ENCODE measurements around the gene SRSF8.
"Not testable (repeated sequence)": the region's sequence is repeated elsewhere in the genome, so short reads cannot be mapped to it uniquely, and the experiment has no call there.

The SRSF8 gene

DNA sequence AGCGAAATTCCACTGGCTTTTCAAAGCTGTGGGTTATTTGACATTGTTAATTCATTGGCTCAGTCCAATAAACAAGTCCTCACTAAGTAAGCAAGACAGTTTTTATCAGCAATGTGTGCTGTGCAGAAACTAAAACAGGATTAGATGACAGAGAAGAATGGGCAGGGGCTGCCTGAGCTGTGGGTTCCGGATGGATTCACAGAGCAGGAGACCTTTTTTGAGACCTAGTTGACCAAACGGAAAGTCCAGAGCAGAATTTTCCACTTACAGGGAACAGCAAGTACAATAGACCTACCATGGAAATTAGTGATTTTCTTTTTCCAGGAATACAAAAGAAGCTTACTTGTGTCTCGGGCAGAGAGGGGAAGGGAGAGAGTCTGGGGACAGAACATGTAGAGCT, 22.7 kb upstream of the SRSF8 start:
- Histone ChIP-seq H3K27me3 (ENCODE audit: insufficient read depth, low read depth) (no peaks in the 10 kb centered on the region), H3K27ac (no peak overlapping the region), H4K20me1 (ENCODE audit: insufficient read depth) (no peaks in the 10 kb centered on the region), H3K79me2 (ENCODE audit: insufficient read depth, low read depth) (no peaks in the 10 kb centered on the region), H3K9ac (no peak overlapping the region), H3K36me3 (ENCODE audit: insufficient read depth) (no peaks in the 10 kb centered on the region), H3K4me2 (no peak overlapping the region), H2AFZ (ENCODE audit: low read depth) (no peak overlapping the region), H3K4me1 (ENCODE audit: low read depth, poor library complexity, severe bottlenecking) (no peaks in the 10 kb centered on the region), H3K4me3 (IDR thresholded peaks at IDR 0.05; ENCODE audit: insufficient read depth, low read depth, low read length) (no peak overlapping the region)
- TF ChIP-seq CTCF (conservative IDR thresholded peaks at IDR 0.05; ENCODE audit: low read depth, low read length) = no peak

DNA sequence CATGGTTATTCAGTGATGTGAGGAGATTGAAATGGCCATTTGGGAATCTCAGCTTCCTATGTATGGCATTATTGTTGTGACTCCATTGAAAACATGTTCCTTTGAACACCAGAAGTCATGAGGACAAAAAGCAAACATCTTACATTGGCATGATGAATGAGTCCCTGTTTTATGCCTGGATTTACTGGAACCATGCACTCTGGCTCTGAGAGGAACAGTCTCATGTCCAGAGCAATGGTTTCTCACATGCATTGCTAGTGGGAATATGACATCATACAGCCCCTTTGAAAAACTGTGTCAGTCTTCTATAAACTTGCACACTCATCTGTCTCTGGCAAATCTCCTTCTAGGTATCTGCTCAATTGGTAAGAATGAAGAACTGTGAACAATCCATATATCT, 20.9 kb upstream of the SRSF8 start:
- Histone ChIP-seq H3K36me3 (ENCODE audit: insufficient read depth) (no peaks in the 10 kb centered on the region), H3K4me2 (no peak overlapping the region), H3K27ac (no peak overlapping the region), H2AFZ (ENCODE audit: low read depth) (no peak overlapping the region), H3K4me1 (ENCODE audit: low read depth, poor library complexity, severe bottlenecking) (no peaks in the 10 kb centered on the region), H3K9ac (no peak overlapping the region), H4K20me1 (ENCODE audit: insufficient read depth) (no peaks in the 10 kb centered on the region), H3K27me3 (ENCODE audit: insufficient read depth, low read depth) (no peaks in the 10 kb centered on the region), H3K4me3 (IDR thresholded peaks at IDR 0.05; ENCODE audit: insufficient read depth, low read depth, low read length) (no peak overlapping the region), H3K79me2 (ENCODE audit: insufficient read depth, low read depth) (no peaks in the 10 kb centered on the region)
- no peak for TF ChIP-seq CTCF (conservative IDR thresholded peaks at IDR 0.05; ENCODE audit: low read depth, low read length)

DNA sequence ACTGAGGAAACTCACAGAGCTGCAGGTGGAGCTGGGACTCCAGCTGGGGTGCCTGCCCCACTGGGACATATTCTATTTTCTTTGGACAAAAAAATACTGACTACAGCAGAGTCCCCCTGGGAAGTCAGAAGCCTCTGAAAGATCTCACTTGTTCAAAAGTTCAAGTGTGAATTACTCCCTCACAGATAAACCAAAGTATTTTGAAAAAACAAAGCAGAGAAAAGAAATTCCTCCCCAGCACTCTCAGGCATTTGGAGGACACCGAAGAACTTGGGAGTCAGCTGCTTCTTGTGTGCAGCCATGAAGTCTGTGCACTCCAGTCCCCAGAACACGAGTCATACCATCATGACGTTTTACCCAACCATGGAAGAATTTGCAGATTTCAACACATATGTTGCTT, 17.6 kb upstream of the SRSF8 start, which contains the start of gene KDM4F:
KDM4F (plus strand) TSS at position 301 of the 400 bp plus-strand sequence.
- not testable (repeated sequence) for H4K20me1 ChIP-seq (ENCODE audit: insufficient read depth); H3K4me2 ChIP-seq; H3K36me3 ChIP-seq (ENCODE audit: insufficient read depth); H3K4me1 ChIP-seq (ENCODE audit: low read depth, poor library complexity, severe bottlenecking); H3K27me3 ChIP-seq (ENCODE audit: insufficient read depth, low read depth); H3K9ac ChIP-seq; H3K27ac ChIP-seq; H3K4me3 ChIP-seq (IDR thresholded peaks at IDR 0.05; ENCODE audit: insufficient read depth, low read depth, low read length); H3K79me2 ChIP-seq (ENCODE audit: insufficient read depth, low read depth); H2AFZ ChIP-seq (ENCODE audit: low read depth)

GRCh38 chr11:95050595-95051202, 16.0 kb upstream of the SRSF8 start:
- Histone ChIP-seq H4K20me1 (ENCODE audit: insufficient read depth) (no peaks in the 10 kb centered on the region), H3K9ac (no peak overlapping the region), H3K36me3 (ENCODE audit: insufficient read depth) (no peaks in the 10 kb centered on the region), H3K27ac (no peak overlapping the region), H3K4me3 (IDR thresholded peaks at IDR 0.05; ENCODE audit: insufficient read depth, low read depth, low read length) (no peak overlapping the region), H3K4me2 (no peak overlapping the region), H3K4me1 (ENCODE audit: low read depth, poor library complexity, severe bottlenecking) (no peaks in the 10 kb centered on the region), H2AFZ (ENCODE audit: low read depth) (no peak overlapping the region), H3K27me3 (ENCODE audit: insufficient read depth, low read depth) (no peaks in the 10 kb centered on the region), H3K79me2 (ENCODE audit: insufficient read depth, low read depth) (no peaks in the 10 kb centered on the region)
- no peak for TF ChIP-seq CTCF (conservative IDR thresholded peaks at IDR 0.05; ENCODE audit: low read depth, low read length)

DNA sequence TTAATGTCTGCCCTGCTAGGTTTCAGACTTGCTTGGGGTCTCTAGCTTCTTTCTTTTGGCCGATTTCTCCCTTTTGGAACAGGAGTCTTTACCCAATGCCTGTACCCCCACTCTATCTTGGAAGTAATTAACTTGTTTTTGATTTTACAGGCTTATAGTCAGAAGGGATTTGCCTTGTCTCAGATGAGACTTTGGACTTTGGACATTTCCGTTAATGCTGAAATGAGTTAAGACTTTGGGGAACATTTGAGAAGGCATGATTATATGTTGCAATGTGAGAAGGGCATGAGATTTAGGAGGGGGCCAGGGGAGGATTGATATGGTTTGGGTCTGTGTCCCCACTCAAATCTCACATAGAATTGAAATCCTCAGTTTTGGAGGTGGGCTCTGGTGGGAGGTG, 12.4 kb upstream of the SRSF8 start:
- Histone ChIP-seq H3K4me1 (ENCODE audit: low read depth, poor library complexity, severe bottlenecking) (no peaks in the 10 kb centered on the region), H3K79me2 (ENCODE audit: insufficient read depth, low read depth) (no peaks in the 10 kb centered on the region), H3K27me3 (ENCODE audit: insufficient read depth, low read depth) (no peaks in the 10 kb centered on the region), H4K20me1 (ENCODE audit: insufficient read depth) (no peaks in the 10 kb centered on the region), H3K9ac (no peak overlapping the region), H3K27ac (no peak overlapping the region), H3K4me2 (no peak overlapping the region), H3K36me3 (ENCODE audit: insufficient read depth) (no peaks in the 10 kb centered on the region), H3K4me3 (IDR thresholded peaks at IDR 0.05; ENCODE audit: insufficient read depth, low read depth, low read length) (no peak overlapping the region), H2AFZ (ENCODE audit: low read depth) (no peak overlapping the region)
- TF ChIP-seq CTCF (conservative IDR thresholded peaks at IDR 0.05; ENCODE audit: low read depth, low read length) = no peak
